Effector CD4-positive, alpha-beta T cell (primary cell): ENCODE measurements around the gene SERINC2.
"Not testable (repeated sequence)": the region's sequence is repeated elsewhere in the genome, so short reads cannot be mapped to it uniquely, and the experiment has no call there.

Experiments used
- DNase-seq: peaks from one replicate; pipeline ENCODE4 v3.0.0-alpha.2; 2020

SERINC2 gene

DNA sequence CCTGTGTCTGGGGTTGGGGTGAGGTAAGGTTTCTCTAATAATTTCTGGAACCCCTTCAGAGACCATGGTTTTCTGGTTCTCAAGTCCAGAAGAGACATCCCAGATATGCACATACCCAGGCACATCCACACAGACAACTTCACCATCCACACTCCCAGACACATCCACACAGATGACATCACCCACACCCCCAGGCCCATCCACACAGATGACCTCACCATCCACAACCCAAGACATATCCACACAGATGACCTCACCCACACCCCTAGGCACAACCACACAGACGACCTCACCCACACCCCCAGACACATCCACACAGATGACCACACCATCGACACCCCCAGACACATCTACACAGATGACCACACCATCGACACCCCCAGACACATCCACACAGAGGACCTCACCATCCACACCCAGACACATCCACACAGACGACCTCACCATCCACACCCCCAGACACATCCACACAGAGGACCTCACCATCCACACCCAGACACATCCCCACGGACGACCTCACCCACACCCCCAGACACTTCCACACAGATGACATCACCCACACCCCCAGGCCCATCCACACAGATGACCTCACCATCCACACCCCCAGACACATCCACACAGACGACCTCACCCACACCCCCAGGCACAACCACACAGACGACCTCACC, 26.3 kb upstream of the SERINC2 start:
- DNase-seq: not testable (repeated sequence)

DNA sequence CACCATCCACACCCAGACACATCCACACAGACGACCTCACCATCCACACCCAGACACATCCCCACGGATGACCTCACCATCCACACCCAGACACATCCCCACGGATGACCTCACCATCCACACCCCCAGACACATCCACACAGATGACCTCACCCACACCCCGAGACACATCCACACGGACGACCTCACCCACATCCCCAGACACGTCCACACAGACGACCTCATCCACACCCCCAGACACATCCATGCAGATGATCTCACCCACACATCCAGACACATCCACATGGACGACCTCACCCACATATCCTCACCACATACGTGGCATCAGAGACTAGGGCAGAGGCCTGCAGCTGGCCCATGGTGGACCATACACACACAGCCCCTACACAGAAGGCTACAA, 25.4 kb upstream of the SERINC2 start:
- DNase-seq: no peak

DNA sequence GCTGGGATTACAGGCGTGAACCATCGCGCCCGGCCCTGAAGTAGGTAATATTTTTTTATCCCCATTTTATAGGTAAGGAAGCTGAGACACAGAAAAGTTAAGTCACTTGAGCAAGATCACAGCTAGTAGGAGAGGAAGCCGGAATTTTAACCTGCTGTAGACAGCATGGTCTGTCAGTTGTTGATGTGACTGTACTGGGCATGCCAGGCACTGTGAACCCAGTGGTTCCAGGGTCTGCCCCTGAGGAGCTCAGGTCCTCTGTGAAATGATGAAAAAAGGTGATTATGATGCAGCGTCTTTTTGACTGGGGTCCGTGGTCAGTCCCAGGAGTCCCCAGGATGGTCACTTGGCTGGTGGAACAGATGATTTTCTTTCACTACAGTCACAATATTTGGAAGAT, 23.4 kb upstream of the SERINC2 start:
- DNase-seq: no peak

DNA sequence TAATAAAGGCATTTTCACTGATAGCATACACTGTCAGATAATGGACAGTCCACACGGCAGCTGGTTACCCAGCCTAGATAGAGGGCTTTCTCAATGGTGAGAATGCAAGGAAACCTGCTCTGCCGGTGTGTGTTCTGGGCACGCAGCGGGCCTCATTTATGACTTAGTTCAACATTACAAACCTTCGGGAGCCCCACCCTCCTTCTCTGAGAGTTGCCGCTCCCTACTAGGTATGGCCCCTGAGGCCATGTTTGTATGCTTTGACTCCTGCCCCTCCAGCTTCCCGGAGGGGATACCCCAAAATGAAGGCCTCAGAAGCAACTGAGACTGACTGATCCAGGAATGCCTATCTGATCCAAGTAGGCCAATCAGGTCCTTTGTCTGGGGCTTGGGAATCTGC, 22.9 kb upstream of the SERINC2 start:
- no peak for DNase-seq

DNA sequence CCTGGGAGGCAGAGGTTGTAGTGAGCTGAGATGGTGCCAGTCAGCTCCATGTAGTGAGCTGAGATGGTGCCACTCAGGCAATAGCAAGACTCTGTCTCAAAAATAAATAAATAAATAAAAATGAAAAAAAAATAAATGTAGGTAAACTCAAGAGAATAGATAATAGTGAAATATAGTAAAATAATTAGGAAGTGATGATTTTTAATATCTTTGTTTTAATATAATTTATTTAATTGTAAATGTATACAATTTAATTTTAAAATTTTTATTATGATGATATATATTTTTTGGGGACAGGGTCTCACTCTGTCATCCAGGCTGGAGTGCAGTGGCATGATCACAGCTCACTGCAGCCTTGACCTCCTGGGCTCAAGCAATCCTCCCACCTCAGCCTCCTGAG, 19.6 kb upstream of the SERINC2 start:
- no peak for DNase-seq

DNA sequence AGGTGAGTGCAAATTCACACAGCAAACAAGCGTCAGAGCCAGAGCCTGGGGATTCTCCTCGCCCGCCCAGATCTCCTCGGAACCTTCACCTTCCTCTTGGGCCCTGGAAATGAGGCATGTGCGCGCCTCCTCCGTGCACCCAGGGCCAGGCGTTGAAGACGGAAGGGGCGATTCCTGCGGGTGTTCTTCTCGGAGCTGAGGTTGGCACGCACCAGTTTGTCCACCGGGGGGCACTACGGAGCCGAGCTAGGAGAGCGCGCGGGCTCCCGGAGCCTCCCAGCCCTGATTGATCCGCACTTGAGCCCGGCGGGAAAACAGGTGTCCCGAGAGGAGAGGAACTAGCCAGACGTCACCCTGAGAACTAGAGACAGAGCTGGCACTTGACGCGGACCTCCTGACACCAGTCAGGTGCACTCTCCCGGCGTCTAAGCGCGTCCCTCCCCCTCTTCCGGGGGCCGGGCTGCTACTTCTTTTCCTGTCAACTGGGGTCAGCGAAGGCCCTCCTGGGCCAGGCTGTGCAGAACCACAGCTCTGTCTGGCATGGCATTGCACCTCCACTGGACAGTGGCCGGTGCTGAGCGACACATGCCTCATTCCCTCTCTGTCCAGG, 18.3 kb upstream of the SERINC2 start:
- DNase-seq: peak; percentile 68

DNA sequence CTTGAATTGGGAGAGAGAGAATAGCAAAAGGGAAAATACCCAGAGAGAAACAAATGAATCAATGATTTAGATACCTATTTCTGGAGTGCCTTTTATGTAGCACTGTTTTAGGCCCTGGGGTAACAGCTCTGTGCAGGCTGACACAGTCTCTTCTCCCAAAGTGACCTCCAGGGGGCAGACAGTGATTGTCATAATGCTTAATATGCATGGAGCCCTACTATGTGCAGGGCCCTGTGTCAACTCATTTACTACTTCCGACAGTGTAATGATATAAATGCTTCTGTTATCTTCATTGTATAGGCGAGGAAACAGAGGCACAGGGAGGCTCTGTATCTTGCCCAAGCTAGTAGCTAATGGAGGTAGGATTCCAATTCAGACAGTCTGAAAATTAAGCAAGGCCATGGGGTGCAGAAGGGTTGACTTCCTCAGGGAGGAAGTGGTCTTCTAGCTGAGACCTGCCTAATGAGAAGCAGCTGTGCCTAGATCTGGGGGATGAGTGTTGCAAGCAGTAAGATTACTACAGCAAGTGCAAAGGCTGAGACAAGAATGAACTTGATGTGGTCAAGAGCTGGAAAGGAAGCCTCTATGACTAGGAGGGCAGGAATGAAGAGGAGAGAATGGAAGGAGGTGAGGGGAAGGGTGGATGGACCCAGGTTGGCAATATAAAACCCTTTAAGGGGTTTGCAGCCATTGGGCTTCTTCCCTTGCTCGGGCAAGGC, 16.2 kb upstream of the SERINC2 start:
- no peak for DNase-seq

DNA sequence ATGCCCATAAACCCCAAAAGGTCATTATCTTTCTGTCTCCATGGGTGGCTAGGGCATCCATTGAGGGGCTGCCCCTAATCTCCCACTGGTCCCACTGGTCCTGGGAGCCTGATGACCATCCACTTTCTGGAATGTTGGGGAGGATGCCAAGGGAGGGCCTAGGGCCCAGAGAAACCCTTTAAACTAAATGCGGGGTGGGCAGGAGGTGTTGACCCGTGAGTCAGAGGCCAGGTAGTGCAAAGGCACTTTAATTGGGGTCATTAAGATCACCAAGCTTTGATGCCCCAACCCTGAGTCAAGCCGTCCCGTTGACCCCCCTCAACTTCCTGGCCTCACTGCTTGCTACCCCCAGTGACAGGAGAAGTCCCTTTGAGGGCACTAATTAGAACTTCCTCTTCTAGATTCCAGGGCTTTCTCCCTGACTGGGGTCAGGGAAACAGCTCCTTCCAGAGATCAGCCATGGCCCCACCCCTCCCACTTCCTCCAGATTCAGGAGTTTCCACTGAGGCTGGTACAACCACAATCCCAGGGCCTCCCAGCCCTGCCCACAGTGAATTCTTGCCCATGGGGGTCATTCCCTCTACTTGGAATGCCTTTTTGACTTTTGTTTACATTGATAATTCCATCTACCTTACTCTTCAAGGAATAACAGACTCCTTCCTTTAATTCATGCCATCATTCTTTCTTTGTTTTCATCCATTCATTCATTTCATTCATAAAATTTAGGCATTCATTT, 15.5 kb upstream of the SERINC2 start:
- DNase-seq: no peak

DNA sequence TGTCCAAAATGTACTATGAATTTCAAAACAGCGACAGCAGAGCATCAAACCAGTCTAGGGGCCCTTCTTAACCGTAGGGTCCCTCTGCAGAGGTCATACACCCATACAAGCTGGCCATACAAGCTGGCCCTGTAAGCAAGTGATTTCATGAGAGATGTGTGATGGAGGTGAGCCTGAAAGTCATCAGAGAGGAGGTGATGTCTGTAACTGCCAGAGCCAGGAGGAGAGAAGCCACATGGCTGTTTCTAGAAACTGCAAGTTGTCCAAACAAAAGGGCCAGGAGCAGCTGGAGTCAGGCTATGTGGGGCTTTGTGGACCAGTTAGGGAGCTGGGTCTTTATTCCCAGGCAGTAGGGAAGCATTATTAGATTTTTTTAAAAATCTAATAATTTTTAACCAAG, 14.8 kb upstream of the SERINC2 start:
- DNase-seq: no peak

DNA sequence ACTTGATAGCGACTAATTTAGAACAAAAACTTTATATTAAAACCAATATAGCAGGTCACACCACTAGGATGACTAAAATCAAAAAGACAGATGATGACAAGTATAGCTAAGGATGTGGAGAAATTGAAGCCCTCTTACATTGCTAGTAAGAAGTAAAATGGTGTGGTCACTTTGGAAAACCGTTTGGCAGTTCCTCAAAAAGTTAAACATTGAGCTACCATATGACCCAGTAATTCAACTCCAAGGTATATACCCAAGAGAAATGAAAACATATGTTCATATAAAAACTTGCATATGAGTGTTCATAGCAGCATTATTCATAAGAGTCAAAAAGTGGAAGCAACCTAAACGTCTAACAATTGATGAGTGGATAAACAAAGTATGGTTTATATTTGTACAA, 13.0 kb upstream of the SERINC2 start:
- DNase-seq: no peak

DNA sequence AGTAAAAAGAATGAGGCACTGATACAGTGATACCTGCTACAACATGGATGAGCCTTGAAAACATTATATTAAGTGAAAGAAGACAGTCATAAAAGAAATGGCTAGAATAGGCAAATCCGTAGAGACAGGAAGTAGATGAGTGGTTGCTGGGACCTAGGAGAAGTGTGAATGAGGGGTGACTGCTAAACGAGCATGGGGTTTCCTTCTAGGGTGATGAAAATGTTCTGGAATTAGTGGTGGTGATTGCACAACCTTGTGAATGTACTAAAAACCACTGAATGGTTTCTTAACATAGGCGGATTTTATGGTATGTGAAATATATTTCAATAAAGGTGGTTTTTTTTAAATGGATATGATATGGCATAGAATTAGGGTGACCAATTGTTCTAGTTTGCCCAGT, 12.6 kb upstream of the SERINC2 start:
- DNase-seq: no peak

DNA sequence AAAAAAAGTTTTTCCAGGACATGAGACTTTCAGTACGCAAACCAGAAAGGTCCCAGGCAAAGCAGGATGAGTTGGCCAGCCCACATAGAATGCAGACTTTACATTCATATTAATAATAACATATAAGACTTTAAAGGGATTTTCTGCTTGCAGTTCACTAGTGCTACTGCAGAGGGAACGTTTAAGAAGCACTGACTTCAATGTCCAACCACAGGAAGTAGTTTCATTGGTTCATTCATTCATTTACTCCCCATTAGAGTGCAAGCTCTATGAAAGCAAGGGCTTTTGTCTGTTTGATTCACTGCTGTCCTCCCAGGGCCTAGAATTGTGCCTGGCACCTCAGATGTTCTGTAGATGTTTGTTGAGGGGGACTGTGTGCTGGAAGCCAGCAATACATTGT, 11.8 kb upstream of the SERINC2 start:
- DNase-seq: no peak

DNA sequence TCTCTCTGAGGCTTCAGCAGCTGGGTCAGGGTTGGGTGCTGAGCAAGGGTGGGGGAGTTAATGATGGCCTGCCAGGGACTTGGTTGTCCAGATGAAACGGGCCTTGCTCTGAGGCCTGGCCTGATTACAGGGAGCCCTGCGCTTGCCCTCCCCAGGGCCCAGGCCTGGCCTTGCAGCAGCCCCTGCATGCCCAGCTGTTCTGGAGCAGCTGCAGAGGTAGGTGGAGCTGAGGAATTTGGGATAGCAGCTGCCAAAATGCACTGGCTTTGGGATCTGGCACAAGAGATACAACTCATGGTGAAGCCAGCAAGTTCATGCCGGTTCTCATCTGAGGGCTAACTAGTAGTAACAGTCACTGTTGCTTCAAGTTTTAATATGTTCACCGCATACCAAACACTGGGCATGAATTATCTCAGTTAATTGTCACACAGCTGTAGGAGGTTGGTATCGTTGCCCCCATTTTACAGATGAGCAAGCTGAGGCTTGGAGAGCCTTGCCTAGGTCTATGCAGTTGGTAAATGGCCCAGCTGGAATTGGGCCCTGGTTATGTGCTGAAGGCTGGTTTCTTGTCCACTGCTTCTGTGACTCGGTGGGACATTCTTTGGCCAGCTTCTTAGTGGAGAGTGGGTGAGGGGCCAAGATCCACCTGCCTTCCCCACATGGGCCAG, 7.3 kb upstream of the SERINC2 start:
- DNase-seq: no peak

DNA sequence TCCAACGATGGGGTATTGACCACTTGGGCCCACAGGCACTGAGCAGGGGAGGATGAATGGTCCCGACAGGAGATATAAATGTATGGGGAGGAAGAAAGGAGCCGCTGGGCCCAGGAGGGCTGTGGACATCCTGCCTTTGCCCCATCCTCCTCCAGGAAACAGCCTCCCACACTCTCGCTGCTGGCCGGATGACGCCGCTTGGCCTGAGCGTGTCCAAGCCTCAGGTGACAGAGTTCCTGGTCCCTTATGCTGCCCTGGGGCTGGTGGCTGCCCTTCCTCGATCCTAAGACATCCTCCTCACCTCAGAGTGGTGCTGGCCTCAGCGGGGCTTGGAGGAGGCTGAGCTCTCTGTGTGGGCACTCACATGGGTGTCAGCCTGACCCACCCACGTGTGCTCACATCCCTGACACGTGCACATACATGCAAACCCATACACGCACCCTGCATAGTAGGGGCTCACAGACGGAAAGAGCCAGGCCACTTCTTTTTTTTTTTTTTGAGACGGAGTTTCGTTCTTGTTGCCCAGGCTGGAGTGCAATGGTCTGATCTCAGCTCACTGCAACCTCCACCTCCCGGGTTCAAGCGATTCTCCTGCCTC, 5.9 kb upstream of the SERINC2 start:
- no peak for DNase-seq

DNA sequence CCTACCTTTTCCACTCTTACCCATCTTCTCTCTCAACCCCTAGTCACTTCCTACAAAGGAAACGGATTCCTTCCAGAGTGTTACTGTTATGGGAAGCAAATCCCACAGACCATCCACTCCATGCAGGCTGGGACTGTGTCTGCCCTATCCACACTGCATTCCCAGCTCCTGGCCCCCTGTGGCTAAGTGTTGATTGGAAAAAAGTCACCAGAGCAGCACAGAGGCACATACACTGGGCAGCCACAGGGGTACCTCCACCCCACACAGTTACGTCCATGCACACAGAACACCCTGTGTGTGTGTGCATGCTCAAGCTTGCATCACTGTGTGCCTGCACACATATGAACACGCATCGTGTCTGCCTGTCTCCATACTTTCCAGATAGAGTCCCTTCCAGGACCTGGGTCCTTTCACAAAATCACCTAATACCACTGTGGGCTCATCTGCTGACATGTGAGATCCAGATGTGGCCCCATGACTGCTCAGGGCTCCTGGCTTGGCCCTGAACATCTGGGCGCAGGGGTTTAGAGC, 4.2 kb upstream of the SERINC2 start:
- DNase-seq: no peak

DNA sequence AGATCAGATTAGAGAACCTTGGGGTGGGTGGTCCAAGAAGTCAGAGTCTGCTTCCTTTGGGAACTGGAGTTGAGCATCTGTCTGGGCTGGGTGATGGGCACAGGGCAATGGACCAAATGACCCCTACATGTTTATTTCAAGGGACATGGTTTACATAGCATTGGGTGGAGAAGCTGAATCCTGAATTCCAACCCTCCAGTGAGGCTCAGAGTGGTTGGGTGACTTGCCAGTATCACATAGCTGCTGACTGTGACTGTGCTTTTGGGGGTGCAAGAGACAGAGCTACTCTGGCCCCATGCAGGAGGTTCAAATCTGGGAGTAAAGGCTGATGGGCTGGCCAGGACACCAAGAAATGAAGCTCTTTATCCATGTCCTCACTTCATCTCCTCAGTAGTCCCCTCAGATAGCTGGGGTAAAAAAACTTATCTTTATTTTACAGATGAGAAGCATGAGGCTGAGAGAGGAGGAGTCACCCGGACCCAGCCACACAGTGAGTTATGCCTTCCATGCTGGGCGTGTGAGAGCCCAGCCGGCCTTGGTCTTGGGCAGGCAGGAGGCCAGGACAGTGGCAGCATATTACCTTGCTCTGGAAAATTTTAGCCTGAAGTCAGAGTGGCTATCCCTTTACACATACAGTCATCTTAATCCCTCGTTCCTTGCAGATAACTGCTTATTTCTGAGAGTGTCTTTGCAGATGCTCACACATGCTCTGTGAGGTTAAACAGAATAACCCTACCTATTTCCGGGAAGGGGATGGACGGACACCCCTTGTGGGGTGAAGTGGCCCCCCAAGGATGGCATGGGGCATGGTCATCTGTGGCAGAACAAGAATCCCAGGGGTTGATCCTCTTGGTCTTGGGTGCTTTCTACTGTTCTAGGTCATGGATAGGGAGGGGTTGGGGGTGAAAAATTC, 2.8 kb upstream of the SERINC2 start:
- no peak for DNase-seq

DNA sequence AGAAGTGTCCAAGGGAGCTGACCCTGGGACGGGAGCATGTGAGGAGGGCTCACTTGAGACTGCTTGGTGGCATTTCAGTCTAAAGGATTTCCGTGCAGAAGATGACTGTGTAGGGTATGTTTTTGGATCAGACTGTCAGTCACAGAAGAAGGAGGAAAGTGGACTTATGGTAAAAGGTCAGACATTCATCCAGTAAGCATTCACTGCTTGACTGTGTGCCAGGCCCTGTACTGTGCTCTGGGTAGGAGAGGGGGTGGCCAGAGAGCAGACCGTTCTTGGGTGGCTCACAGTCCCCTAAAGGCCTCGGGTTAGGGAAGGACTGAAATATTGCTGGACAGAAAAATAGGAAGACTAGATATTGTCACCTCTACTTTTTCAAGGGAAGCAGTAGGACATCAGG, 2.1 kb upstream of the SERINC2 start:
- no peak for DNase-seq

DNA sequence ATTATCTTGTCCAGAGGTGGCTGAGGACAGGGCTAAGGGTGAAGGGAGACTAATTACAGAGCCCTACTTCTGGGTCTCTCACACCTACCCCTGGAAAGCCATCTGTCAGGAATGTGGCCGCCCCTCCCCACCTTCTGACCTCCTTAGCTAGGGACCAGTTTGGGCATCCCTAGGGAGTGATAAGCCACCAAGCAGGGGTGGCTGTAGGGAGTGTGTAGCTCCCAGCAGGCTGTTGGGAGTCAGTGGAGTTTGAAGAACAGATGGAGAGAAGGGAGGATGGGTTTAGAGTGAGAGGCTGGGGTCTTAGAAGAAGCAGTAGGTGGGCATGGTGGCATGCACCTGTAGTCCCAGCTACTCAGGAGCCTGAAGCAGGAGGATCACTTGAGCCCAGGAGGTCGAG, 808 bp upstream of the SERINC2 start:
- DNase-seq: no peak

DNA sequence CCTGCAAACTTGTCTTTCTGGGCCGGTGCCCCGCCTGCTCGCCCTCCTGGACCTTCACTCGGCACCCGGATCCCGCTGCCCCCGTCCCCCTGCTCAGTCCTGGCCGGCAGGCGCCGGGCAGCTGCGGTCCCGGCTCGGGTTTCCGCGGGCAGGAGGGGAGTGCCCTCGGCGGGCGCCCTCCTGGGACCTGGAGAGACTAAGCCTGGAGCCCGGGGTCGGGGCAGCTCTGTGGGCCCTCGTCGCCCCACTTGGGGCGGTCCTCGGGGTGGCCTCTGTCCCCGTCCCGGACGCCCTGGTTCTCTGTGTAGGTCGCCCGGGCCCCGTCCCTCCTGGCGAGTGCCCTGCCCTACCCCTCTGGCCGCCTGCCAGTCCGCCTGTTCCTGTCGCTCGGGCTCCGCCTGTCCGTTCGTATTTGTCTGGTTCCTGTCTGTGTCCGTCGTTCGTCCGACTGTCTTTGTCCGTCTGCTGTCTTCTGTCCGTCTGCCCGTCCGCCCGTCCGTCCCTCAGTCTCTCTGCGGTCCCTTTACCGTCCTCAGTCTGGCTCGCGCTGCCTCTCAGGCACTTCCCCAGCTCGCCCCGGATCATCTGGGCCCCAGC, 490 bp downstream of the SERINC2 start:
- no peak for DNase-seq

DNA sequence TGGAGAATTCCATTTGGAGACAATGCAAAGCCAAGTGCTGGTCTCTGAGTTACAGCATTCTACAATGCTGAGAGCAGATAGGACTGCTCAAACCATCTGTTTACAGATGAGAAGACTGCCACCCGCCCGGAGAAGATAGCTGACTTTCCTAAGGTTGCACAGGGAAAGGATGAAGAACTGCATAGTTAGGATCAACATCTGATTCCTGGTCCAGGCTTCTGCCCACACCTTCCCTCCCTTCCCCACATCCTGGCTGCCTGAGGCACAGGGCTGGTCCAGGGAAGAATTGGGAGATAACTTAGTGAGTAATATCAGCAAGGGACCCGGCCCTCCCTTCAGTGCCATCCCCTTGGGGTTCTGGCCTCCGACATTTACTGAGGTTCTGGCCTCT, 2.0 kb downstream of the SERINC2 start:
- no peak for DNase-seq

DNA sequence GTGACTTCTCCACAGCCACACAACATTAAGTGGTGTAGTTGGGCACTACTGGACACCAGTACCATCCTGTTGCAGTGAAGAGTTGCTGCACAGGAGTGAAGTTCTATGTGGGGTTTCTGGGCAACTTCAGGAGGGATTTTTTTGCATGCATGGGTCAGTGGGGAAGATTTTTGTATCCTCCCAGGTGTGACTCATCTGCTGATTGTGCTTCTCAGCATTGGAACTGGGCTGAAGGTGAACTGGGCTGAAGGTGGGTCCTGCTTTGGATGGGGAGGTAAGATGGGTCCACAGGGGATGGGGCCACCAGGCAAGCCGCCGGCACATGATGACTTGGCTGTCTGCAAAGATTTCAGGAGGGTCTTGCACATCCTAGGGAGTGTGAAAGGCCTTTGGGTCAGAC, 2.6 kb downstream of the SERINC2 start:
- no peak for DNase-seq
